C4-2B (cell line): Measurements from ENCODE around the gene ZNF557.
"Not testable (repeated sequence)": the region's sequence is repeated elsewhere in the genome, so short reads cannot be mapped to it uniquely, and the experiment has no call there.

Experiments
- H3K27ac ChIP-seq: fragments of 450-650 bp; 2 replicates; pipeline ENCODE4 v1.5.1; 2017
- CTCF ChIP-seq: fragments of 450-650 bp; conservative IDR thresholded peaks from 2 replicates; pipeline ENCODE4 v1.5.1; 2017; ENCODE audit warnings: mild to moderate bottlenecking
- ZFX ChIP-seq: fragments of 450-650 bp; IDR thresholded peaks from 2 replicates; pipeline ENCODE4 v1.6.1; 2017

Gene ZNF557

DNA sequence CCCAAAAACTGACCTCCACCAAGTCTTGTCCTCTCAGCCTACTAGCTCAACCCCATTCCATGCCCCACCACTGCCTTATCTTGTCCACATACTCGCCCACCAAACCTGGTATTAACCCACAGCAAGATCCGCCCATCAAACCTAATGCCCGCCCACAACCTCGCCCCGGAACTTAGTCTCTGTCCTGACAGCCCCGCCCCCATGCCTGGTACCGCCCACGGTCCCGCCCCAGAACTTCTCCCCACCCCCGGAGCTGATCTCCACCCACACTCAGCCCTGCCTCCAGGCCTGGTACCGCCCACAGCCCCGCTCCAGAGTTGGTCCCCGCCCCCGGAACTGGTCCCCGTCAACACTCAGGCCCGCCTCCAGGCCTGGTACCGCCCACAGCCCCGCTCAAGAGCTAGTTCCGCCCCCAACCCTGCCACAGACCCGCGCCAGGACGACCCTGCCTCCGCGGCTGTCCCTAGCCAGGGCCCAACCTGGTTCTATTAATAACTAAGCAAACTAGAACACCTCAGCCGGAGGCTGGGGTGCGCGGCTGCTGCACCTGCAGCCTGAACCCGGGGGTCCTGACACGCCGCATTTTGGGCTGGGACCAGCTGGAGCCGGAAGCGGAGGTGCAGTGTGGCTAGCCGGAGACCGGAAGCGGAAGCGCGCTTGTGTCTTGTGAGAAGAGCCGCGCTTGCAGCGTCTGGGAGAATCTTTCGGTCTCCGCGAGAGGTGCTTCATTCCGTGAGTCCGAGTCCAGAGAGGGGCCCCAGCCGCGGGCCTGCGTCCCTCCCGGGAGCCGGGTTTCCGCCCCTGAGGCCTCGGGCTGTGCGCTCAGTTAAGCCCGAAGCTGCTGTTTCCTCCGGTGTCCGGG lies at the start of gene ZNF557:
ZNF557 (plus strand) TSS at position 662 of the 862 bp plus-strand sequence. CDS start 5,372 bp downstream, outside the sequence.
- TF ChIP-seq ZFX: no peak; the same call in 1 of the 2 replicates
- no peak for TF ChIP-seq CTCF

DNA sequence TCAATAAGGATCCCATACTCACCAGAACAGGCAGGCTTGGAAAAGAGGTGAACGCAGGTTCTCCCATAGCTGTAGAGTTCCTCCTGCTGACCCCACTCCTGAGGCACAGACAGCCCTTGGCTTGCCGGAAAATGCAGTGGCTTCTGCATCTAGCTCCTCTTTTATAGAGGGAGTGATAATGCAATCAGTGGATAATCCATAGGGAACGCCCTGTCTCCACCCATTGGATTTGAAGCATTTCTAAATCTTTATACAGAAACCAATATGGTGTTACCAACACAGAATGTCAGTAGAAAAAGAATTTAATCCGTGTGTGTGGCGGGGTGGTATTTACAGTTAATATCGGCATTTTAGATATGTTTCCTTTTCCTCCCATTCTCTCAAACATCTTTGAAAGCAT lies 48.2 kb upstream of the ZNF557 start, which contains the start of gene MBD3L2B:
MBD3L2B (minus strand) TSS at position 101 of the 400 bp plus-strand sequence; CDS start at position 67, 34 bp downstream.
- H3K27ac ChIP-seq: not testable (repeated sequence)

More for the DNA sequence above, at the start of gene ZNF557:
- peak within 1 kb of the TSS; percentile 86 for H3K27ac ChIP-seq

DNA sequence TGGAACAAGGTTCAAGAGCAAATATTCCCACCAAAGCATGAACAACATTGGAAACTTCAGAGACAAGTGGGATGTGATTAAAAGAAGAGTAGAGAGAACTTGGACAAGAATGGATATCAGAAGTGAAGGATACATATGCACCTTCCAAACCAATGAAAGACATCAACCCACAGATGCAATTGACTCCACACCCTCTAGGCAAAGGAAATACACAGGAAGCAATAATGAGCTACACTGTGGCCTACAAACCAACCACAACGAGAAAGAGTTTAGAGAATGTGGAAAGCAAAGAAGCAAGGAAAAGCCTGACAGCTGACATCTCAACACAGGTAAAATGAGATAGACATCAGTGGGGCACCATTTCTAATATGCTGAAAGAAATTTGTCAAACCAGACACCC lies 40.7 kb upstream of the ZNF557 start:
- not testable (repeated sequence) for H3K27ac ChIP-seq

- H3K27ac ChIP-seq: not testable (repeated sequence)
Measured at GRCh38 chr19:7030278-7030677, 39.2 kb upstream of the ZNF557 start, which contains the start of gene MBD3L5. Gene MBD3L5, plus strand, starts transcription at chr19:7030578. Its CDS starts 34 bp downstream, at chr19:7030612.

DNA sequence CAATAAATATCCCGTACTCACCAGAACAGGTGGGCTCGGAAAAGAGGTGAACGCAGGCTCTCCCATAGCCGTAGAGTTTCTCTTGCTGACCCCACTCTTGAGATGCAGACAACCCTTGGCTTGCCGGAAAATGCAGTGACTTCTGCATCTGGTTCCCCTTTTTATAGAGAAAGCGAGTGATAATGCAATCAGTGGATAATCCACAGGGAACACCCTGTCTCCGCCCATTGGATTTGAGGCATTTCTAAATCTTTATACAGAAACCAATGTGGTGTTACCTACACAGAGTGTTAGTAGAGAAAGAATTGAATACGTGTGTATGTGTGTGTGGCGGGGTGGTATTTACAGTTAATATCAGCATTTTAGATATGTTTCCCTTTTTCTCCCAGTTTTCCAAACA lies 29.4 kb upstream of the ZNF557 start, which contains the start of gene MBD3L4:
MBD3L4 (minus strand) TSS at position 101 of the 400 bp plus-strand sequence; CDS start at position 66, 35 bp downstream.
- not testable (repeated sequence) for H3K27ac ChIP-seq

DNA sequence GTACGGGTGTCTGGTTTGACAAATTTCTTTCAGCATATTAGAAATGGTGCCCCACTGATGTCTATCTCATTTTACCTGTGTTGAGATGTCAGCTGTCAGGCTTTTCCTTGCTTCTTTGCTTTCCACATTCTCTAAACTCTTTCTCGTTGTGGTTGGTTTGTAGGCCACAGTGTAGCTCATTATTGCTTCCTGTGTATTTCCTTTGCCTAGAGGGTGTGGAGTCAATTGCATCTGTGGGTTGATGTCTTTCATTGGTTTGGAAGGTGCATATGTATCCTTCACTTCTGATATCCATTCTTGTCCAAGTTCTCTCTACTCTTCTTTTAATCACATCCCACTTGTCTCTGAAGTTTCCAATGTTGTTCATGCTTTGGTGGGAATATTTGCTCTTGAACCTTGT lies 27.9 kb upstream of the ZNF557 start:
- not testable (repeated sequence) for H3K27ac ChIP-seq

DNA sequence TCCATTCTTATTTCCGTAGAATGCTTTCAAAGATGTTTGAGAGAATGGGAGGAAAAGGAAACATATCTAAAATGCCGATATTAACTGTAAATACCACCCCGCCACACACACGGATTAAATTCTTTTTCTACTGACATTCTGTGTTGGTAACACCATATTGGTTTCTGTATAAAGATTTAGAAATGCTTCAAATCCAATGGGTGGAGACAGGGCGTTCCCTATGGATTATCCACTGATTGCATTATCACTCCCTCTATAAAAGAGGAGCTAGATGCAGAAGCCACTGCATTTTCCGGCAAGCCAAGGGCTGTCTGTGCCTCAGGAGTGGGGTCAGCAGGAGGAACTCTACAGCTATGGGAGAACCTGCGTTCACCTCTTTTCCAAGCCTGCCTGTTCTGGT lies 20.5 kb upstream of the ZNF557 start, which contains the start of gene MBD3L2:
MBD3L2 (plus strand) TSS at position 301 of the 400 bp plus-strand sequence; CDS start at position 354, 53 bp downstream.
- not testable (repeated sequence) for H3K27ac ChIP-seq

GRCh38 chr19:7051421-7051820 lies 18.1 kb upstream of the ZNF557 start:
- not testable (repeated sequence) for H3K27ac ChIP-seq

GRCh38 chr19:7052896-7053295 lies 16.6 kb upstream of the ZNF557 start:
- not testable (repeated sequence) for H3K27ac ChIP-seq

DNA sequence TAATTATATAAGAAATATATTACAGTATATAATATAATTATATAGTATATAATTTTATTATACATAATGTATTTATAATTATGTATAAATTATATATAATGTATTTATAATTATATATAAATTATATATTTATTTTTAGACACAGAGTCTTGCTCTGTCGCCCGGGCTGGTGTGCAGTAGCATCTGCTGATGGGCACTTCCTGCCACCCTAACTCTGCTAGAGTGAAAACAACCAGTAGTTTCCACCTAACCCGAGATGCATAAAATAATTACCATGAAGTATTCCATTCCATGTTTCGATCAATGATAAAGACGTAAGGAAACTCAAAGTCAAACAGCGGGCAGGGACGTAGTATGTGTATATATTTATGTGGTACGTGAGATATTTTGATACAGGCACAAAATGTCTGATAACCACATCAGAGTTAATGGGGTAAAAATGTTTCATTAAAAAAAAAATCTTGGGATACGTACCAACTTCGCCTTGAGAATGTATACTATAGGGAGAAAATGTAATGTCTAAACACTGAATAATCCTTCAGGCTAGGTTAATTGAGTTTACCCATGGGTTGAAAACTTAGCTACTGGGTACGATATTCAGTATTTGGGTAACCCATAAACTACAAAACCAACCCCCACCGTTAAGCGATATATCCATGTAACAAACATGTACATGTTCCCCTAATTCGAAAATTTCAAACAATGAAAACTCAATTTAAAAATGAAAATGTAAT lies 14.7 kb upstream of the ZNF557 start:
- not testable (repeated sequence) for H3K27ac ChIP-seq

DNA sequence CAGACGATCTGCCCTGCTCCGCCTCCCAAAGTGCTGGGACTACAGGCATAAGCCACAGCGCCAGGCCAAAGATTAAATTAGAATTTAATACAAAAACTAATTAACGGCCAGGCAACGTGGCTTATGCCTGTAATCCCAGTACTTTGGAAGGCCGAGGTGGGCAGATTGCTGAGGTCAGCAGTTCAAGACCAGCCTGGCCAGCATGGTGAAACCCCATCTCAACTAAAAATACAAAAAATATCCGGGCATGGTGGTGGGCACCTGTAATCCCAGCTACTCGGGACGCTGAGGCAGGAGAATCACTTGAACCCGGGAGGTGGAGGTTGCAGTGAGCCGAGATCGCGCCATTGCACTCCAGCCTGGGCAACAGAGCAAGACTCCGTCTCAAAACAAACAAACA lies 13.8 kb upstream of the ZNF557 start:
- H3K27ac ChIP-seq: not testable (repeated sequence)

DNA sequence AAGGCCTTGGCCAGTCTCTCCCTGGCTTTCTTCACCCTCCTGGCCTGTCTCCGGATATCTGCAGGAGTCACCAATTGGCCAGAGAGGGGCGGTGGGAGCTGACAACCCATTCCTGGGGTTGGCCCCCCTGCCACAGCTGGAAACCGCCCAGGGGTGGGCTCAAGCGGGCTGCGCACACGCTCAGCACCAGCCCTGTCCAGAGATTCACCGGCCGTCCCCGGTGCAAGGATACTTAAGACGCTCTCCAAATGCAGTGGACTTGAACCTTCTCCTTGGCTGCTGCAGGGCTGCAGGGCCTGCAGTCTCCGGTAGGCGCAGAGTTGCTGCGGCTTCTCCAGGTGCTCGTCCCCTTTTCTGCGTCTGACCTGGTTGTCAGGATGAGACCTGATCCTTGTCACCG lies 13.1 kb upstream of the ZNF557 start:
- H3K27ac ChIP-seq: not testable (repeated sequence)

DNA sequence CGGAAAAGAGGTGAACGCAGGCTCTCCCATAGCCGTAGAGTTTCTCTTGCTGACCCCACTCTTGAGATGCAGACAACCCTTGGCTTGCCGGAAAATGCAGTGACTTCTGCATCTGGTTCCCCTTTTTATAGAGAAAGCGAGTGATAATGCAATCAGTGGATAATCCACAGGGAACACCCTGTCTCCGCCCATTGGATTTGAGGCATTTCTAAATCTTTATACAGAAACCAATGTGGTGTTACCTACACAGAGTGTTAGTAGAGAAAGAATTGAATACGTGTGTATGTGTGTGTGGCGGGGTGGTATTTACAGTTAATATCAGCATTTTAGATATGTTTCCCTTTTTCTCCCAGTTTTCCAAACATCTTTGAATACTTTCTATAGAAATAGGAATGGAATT lies 10.9 kb upstream of the ZNF557 start, which contains the start of gene MBD3L3:
MBD3L3 (minus strand) TSS at position 101 of the 400 bp plus-strand sequence; CDS start at position 30, 71 bp downstream.
- H3K27ac ChIP-seq: not testable (repeated sequence)

- not testable (repeated sequence) for H3K27ac ChIP-seq
Measured at GRCh38 chr19:7059977-7060376, 9.5 kb upstream of the ZNF557 start.

GRCh38 chr19:7063339-7063738 lies 6.2 kb upstream of the ZNF557 start:
- H3K27ac ChIP-seq: no peak overlapping the region
- no peak for TF ChIP-seq ZFX
